B cell (primary cell): ENCODE measurements around the gene COG5. TPM values are rescaled to one million over a fixed set of nuclear protein-coding genes. Genes with fewer than 3 reads are reported as not detected.

Experiments used
- ATAC-seq: fragments of 200-7000 bp; cut with Tn5 transposase; one replicate; pipeline ENCODE4 v1.10.0; 2021; ENCODE audit warnings: low read depth, mild to moderate bottlenecking, moderate number of reproducible peaks, moderate library complexity
- CTCF ChIA-PET: fragments of 350-600 bp; sonication (Branson Sonifier 250); formaldehyde crosslinking; loops from one replicate; lab custom pipeline; 2021; ENCODE audit warnings: antibody characterized with exemption, inconsistent platforms; lab: Charles Lee
- POLR2A ChIA-PET: fragments of 350-600 bp; sonication (Branson Sonifier 250); formaldehyde crosslinking; loops from one replicate; lab custom pipeline; 2021; ENCODE audit warnings: antibody characterized with exemption; lab: Charles Lee
- DNase-seq: peaks from one replicate; pipeline ENCODE4 v3.0.0; 2013
- H2AFZ ChIP-seq: 2 replicates; pipeline ENCODE4 v1.6.1; 2012; ENCODE audit warnings: mild to moderate bottlenecking, low read depth, low read length; ENCODE audit not compliant: insufficient read depth, poor library complexity, severe bottlenecking
- H3K27ac ChIP-seq, 2 donors: 1 replicate in 1 of 2; 2 replicates in 1 of 2; pipeline ENCODE4 v1.5.1; 2012 to 2013; ENCODE audit warnings: low read length in 2 of 2, mild to moderate bottlenecking in 2 of 2, moderate library complexity in 1 of 2
- H3K27me3 ChIP-seq, 4 experiments: fragments of 200-600 bp in 1 of 4; sonication (generic) in 1 of 4; replicated peaks in 1 of 4; 1 replicate in 2 of 4; 2 replicates in 2 of 4; pipeline versions ENCODE4 v1.6.1 to v1.7.0; 2013 to 2016; ENCODE audit warnings: low read length in 3 of 4, mild to moderate bottlenecking in 2 of 4, mixed read lengths in 1 of 4, moderate library complexity in 1 of 4; ENCODE audit not compliant: insufficient read depth in 4 of 4, control insufficient read depth in 3 of 4; ENCODE audit errors: control extremely low read depth in 1 of 4
- H3K36me3 ChIP-seq, 2 experiments: replicated peaks in 1 of 2; 1 replicate in 1 of 2; 2 replicates in 1 of 2; pipeline versions ENCODE4 v1.6.1 to v1.7.1; 2013; ENCODE audit warnings: low read length in 1 of 2; ENCODE audit not compliant: insufficient read depth in 2 of 2, control insufficient read depth in 1 of 2; ENCODE audit errors: control extremely low read depth in 1 of 2, extremely low read depth in 1 of 2
- H3K4me1 ChIP-seq, 2 donors: fragments of 200-600 bp in 1 of 2; sonication (generic) in 1 of 2; 1 replicate in 1 of 2; 2 replicates in 1 of 2; pipeline versions ENCODE4 v1.5.1 to v1.6.1; 2013 to 2017; ENCODE audit warnings: low read length in 2 of 2; ENCODE audit not compliant: control insufficient read depth in 2 of 2, insufficient read depth in 2 of 2
- H3K4me2 ChIP-seq: replicated peaks from 2 replicates; pipeline ENCODE3; 2012; ENCODE audit warnings: mild to moderate bottlenecking, low read depth, low read length; ENCODE audit not compliant: poor library complexity, severe bottlenecking
- H3K4me3 ChIP-seq, 5 experiments: fragments of 200-600 bp in 1 of 5; sonication (generic) in 1 of 5; 1 replicate in 3 of 5; 2 replicates in 2 of 5; pipeline versions ENCODE4 v1.5.1 to v1.7.0; 2011 to 2016; ENCODE audit warnings: low read length in 4 of 5, mild to moderate bottlenecking in 4 of 5, low read depth in 2 of 5, control low read depth in 1 of 5, moderate library complexity in 1 of 5; ENCODE audit not compliant: insufficient read depth in 1 of 5; ENCODE audit errors: control extremely low read depth in 1 of 5, extremely low read depth in 1 of 5
- H3K79me2 ChIP-seq: fragments of 200-600 bp; sonication (generic); one replicate; pipeline ENCODE4 v1.6.0; 2016; ENCODE audit warnings: low read length; ENCODE audit not compliant: control insufficient read depth, insufficient read depth
- H3K9ac ChIP-seq: fragments of 200-600 bp; sonication (generic); 2 replicates; pipeline ENCODE4 v1.6.1; 2017; ENCODE audit warnings: mild to moderate bottlenecking, low read length, moderate library complexity
- H3K9me3 ChIP-seq, 3 donors: one replicate each; pipeline versions ENCODE4 v1.6.1 to v1.7.1; 2013; ENCODE audit warnings: low read length in 2 of 3; ENCODE audit not compliant: control insufficient read depth in 2 of 3, insufficient read depth in 1 of 3; ENCODE audit errors: control extremely low read depth in 1 of 3
- H4K20me1 ChIP-seq: 2 replicates; pipeline ENCODE4 v1.6.0; 2012; ENCODE audit warnings: mild to moderate bottlenecking, low read length; ENCODE audit not compliant: insufficient read depth, control insufficient read depth, poor library complexity, severe bottlenecking
- H3K27ac Mint-ChIP-seq: one replicate; pipeline ENCODE4 v1.8.0; 2021; ENCODE audit warnings: mixed read lengths
- H3K27me3 Mint-ChIP-seq: one replicate; pipeline ENCODE4 v1.8.0; 2021; ENCODE audit warnings: mixed read lengths
- H3K4me1 Mint-ChIP-seq: one replicate; pipeline ENCODE4 v1.8.0; 2021; ENCODE audit warnings: mixed read lengths
- H3K4me3 Mint-ChIP-seq: one replicate; pipeline ENCODE4 v1.8.0; 2021; ENCODE audit warnings: mixed read lengths
- H3K9me3 Mint-ChIP-seq: one replicate; pipeline ENCODE4 v1.8.0; 2022; ENCODE audit warnings: mixed read lengths; ENCODE audit not compliant: insufficient read depth
- CTCF ChIP-seq: fragments of 200-600 bp; IDR thresholded peaks from one replicate; pipeline ENCODE4 v1.8.0; 2022; ENCODE audit warnings: antibody characterized with exemption, mild to moderate bottlenecking
- EZH2 ChIP-seq: IDR thresholded peaks from 2 replicates; pipeline ENCODE4 v1.6.1; 2012; ENCODE audit warnings: borderline replicate concordance, low read depth, mild to moderate bottlenecking, moderate library complexity, low read length; ENCODE audit not compliant: insufficient read depth, poor library complexity, severe bottlenecking
- WGBS: methylation state at CpG from one replicate; pipeline ENCODE4 v1.1.5; 2013; ENCODE audit warnings: missing lambda C conversion rate; ENCODE audit not compliant: insufficient coverage; 5-methylcytosine and 5-hydroxymethylcytosine counted together
- intact Hi-C: fragments of 100-400 bp; cut with micrococcal nuclease; formaldehyde crosslinking; loops from one replicate; pipeline ENCODE4 v1.10.0; 2022
- polyA plus RNA-seq: library from polyadenylated mRNA; depleted of rRNA; stranded (reverse); fragments of >200 nt; gene quantifications from 2 replicates; pipeline ENCODE4 v1.2.3, GENCODE V29; 2012
- total RNA-seq, 2 donors: library from RNA; stranded (reverse); fragments of 120-200 nt in 1 of 2; gene quantifications; 1 replicate in 1 of 2; 2 replicates in 1 of 2; pipeline versions ENCODE4 v1.2.3 to v1.2.4, GENCODE V29; 2013 to 2022

Gene COG5
- total and polyA plus RNA-seq, 2 donors (not counting 1 experiment from before 2014, with no cell fraction given), result 7.0 to 73.0 TPM

DNA sequence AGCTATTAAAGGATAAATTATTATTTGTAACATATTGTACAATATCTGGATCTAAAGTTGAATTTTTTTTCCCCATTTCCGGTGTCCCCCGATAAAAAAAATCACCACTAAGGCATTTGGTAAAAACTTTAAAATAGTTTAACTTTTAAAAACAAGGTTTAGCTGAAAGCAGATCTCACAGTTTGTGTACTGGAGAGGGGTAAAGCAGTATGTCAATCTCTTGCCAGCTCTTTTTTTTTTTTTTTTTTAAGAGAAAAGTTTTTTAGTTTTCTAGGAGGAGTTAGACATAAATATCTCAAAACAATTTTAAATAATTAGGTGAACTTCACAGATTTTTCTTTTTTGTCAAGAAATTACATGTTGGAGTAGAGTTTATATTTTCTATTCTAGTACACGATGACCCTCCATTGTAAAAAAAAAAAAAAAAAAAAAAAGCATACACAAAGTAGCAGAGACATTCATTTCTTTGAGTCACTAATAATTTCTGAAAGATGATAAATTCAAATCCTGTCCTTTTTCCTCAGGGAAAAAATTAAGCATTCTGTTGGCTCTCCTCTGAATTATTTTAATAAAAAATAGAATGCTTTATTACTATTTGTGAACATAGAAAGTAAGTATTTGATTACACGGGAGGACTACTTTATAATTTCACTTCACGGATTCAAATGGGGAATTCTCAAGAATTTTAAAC is 396.8 kb downstream of the COG5 start:
- Histone ChIP-seq H3K4me3 (peak overlapping the region; percentile 58 to 95 (median 79)), H3K36me3 (peaks cover 2 to 4% of the 10 kb centered on the region in 2 experiments), H3K4me2 (peak overlapping the region; percentile 93), H2AFZ (peak overlapping the region; percentile 80), H3K27ac (peak overlapping the region; percentile 97), H3K4me1 (peaks cover 20 to 22% of the 10 kb centered on the region in 2 donors), H3K9ac (peak overlapping the region; percentile 97), H3K27me3 (no peaks in the 10 kb centered on the region), H3K9me3 (no peaks in the 10 kb centered on the region), H3K79me2 (peaks cover 29% of the 10 kb centered on the region), H4K20me1 (peaks cover 21% of the 10 kb centered on the region)
- no peak for DNase-seq
- Mint-ChIP-seq H3K9me3 (no peaks in the 10 kb centered on the region), H3K27me3 (peaks cover 12% of the 10 kb centered on the region), H3K27ac (peak overlapping the region; percentile 100), H3K4me1 (peaks cover 25% of the 10 kb centered on the region), H3K4me3 (peak overlapping the region; percentile 94)
- no peak for ATAC-seq
- no peak for TF ChIP-seq CTCF
- TF ChIP-seq EZH2, result no peak
- whole genome bisulfite sequencing, result no CpG with 5 or more reads among the region's 5 CpGs
- POLR2A ChIA-PET, result interaction anchor here (1.6 kb wide), 1 partner anchor 41 kb away, joined by 9 read pairs; no protein-coding TSS in a partner anchor
- intact Hi-C loops, result loop anchor here (2.0 to 10.0 kb wide), 5 partner anchors 16 to 1635 kb away; partner anchors contain the start of genes BCAP29, COG5, DUS4L and RINT1
- CTCF ChIA-PET, result interaction anchor here (0.6 to 7.6 kb wide), 3 partner anchors 17 to 374 kb away, joined by 3 to 108 read pairs (median 4); no protein-coding TSS in a partner anchor

DNA sequence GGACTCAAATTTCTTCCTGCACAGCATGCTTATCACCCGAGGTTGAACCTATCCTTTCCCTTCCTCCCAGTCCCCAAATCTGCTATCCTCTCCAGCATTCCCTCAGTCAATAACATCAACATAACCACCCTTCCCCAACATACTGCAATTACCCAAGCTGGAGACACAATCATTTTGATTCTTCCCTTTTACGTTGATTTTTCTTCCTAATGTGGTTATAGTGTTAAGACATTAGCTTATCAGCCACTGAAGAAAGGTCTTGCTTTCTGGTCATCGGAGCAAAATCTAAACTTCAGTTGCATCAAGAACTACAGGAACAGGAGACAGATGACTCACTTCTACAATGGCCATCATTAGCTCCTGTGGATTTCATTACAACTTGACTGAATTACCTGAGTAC is 398.4 kb downstream of the COG5 start:
- no peaks in the 10 kb centered on the region for H3K9me3 Mint-ChIP-seq
- Histone ChIP-seq H2AFZ (no peak overlapping the region), H3K36me3 (no peaks in the 10 kb centered on the region), H3K79me2 (peaks cover 16% of the 10 kb centered on the region), H3K4me1 (peaks cover 8 to 11% of the 10 kb centered on the region in 2 donors), H4K20me1 (peaks cover 8% of the 10 kb centered on the region), H3K27ac (no peak overlapping the region), H3K27me3 (no peaks in the 10 kb centered on the region), H3K4me2 (no peak overlapping the region), H3K4me3 (no peak overlapping the region), H3K9me3 (no peaks in the 10 kb centered on the region), H3K9ac (no peak overlapping the region)
- no peak for TF ChIP-seq CTCF
- TF ChIP-seq EZH2, result no peak
- WGBS, result 64% methylated on average over 1 of the region's 3 CpGs
- peaks cover 16% of the 10 kb centered on the region for H3K4me1 Mint-ChIP-seq
- ChIA-PET CTCF (interaction anchor here (1.1 to 7.6 kb wide), 2 partner anchors 16 to 34 kb away, joined by 3 to 108 read pairs; no protein-coding TSS in a partner anchor), POLR2A (no interaction called here)
- no peak overlapping the region for H3K27ac Mint-ChIP-seq
- no peak overlapping the region for H3K4me3 Mint-ChIP-seq
- ATAC-seq, result no peak
- H3K27me3 Mint-ChIP-seq, result peaks cover 12% of the 10 kb centered on the region
- intact Hi-C loops, result loop anchor here (5.0 to 10.0 kb wide), 4 partner anchors 399 to 1633 kb away; partner anchors contain the start of genes BCAP29, COG5, DUS4L and RINT1
- no peak for DNase-seq
